Heart right ventricle (tissue), 16 donors: ENCODE results near the gene CANT1. TPM values are rescaled to one million over a fixed set of nuclear protein-coding genes. Genes with fewer than 3 reads are reported as not detected.

ENCODE experiments used
- ATAC-seq, 8 donors: fragments of 200-7000 bp; cut with Tn5 transposase; one replicate each; pipeline ENCODE4 v1.9.1; 2020; ENCODE audit warnings: mild to moderate bottlenecking in 8 of 8, moderate library complexity in 8 of 8, moderate number of reproducible peaks in 1 of 8
- DNase-seq, 2 donors: peaks; one replicate each; pipeline ENCODE4 v3.0.0-alpha.2; 2020
- H3K27ac ChIP-seq, 10 donors: fragments of 200-600 bp; sonication (generic) in 2 of 10; one replicate each; pipeline versions ENCODE4 v1.5.0 to v1.8.0; 2020 to 2022; ENCODE audit warnings: mild to moderate bottlenecking in 3 of 10
- H3K27me3 ChIP-seq, 7 donors: fragments of 200-600 bp; one replicate each; pipeline ENCODE4 v1.8.0; 2021 to 2022; ENCODE audit warnings: mild to moderate bottlenecking in 2 of 7
- H3K36me3 ChIP-seq, 9 donors: fragments of 200-600 bp; sonication (generic) in 1 of 9; one replicate each; pipeline versions ENCODE4 v1.5.0 to v1.8.0; 2020 to 2022; ENCODE audit warnings: mild to moderate bottlenecking in 2 of 9
- H3K4me1 ChIP-seq, 9 donors: fragments of 200-600 bp; sonication (generic) in 1 of 9; one replicate each; pipeline versions ENCODE4 v1.5.0 to v1.8.0; 2020 to 2022; ENCODE audit warnings: mild to moderate bottlenecking in 4 of 9
- H3K4me3 ChIP-seq, 10 donors: fragments of 200-600 bp; sonication (generic) in 2 of 10; one replicate each; pipeline versions ENCODE4 v1.5.0 to v1.8.0; 2020 to 2022; ENCODE audit warnings: mild to moderate bottlenecking in 7 of 10, moderate library complexity in 2 of 10
- H3K9me3 ChIP-seq, 11 donors: fragments of 200-600 bp in 10 of 11; sonication (generic) in 2 of 11; one replicate each; pipeline versions ENCODE4 v1.5.0 to v1.8.0; 2013 to 2022; ENCODE audit warnings: mild to moderate bottlenecking in 2 of 11, control low read depth in 1 of 11, moderate library complexity in 1 of 11
- WGBS, 2 donors: extraction: QIAGEN DNeasy Blood & Tissue Kit; methylation state at CpG; one replicate each; pipeline ENCODE4 v1.1.7; 2013; ENCODE audit warnings: inconsistent platforms in 1 of 2; 5-methylcytosine and 5-hydroxymethylcytosine counted together
- intact Hi-C, 10 donors: fragments of 100-400 bp; cut with DNase I; formaldehyde crosslinking; loops; one replicate each; pipeline versions ENCODE4 v1.11.1 to v1.14.2; 2022
- polyA plus RNA-seq, 2 donors: library from polyadenylated mRNA; stranded (reverse); fragments of 200-250 nt; gene quantifications; one replicate each; pipeline ENCODE4 v1.2.3, GENCODE V29; 2013
- total RNA-seq, 10 donors: library from RNA; stranded (reverse); fragmentation: NEBNext Ultra II Directional in 3 of 10; extraction: Animal tissue kit (Norgen Biotek cat#: 25700) in 3 of 10; gene quantifications; one replicate each; pipeline versions ENCODE4 v1.2.1 to v1.2.4, GENCODE V29; 2021 to 2023
- TF ChIP-seq, protein P1 (sequence below), 9 donors: fragments of 200-600 bp; sonication (generic) in 2 of 9; IDR thresholded peaks; one replicate each; pipeline versions ENCODE4 v1.5.0 to v1.8.0; 2021 to 2022; ENCODE audit warnings: antibody characterized with exemption in 9 of 9, mild to moderate bottlenecking in 5 of 9, moderate library complexity in 1 of 9
- donor health status: Arrhythmogenic right ventricular cardiomyopathy.
- donor health status: ischemic (EF 13 %, LVEDD 7.1; RV severe dilation, severe dysfunction).
- donor health status: healthy with polysubstance abuse.
- donor health status: DM: no; HTN: yes; CAD: no.
- donor health status: DM: no; HTN: no; CAD: no.
- donor health status: ischemic (EF 25% LVEDD 6.9; RV normal size, moderate dysfunction).
- donor health status: ischemic (EF 25% LVEDD 5.7; RV mildly dilated, moderate dysfunction).
- donor health status: healthy.
- donor health status: DM: yes; HTN: yes; CAD: no.
- donor health status: Ischemic cardiomyopathy.
- donor health status: ischemic (EF 35%, LVEDD 5.7; RV mildly dilated, moderate dysfunction).
- donor health status: nonischemic (EF 11% LVEDD 7.7; RV severe dilation, severe dysfunction).
- donor health status: DM: yes; HTN: yes; CAD: no.
- donor health status: PGD.
- donor health status: ischemic (EF 29% LVEDD 5.4; RV normal size, mild dysfunction).
- donor health status: nonischemic (EF 23%, LVEDD 6.1; RV moderate dilation, normal function).

CANT1 gene
- total and polyA plus RNA-seq, 12 donors = 4.1 to 33.4 (median 23.8) TPM

DNA sequence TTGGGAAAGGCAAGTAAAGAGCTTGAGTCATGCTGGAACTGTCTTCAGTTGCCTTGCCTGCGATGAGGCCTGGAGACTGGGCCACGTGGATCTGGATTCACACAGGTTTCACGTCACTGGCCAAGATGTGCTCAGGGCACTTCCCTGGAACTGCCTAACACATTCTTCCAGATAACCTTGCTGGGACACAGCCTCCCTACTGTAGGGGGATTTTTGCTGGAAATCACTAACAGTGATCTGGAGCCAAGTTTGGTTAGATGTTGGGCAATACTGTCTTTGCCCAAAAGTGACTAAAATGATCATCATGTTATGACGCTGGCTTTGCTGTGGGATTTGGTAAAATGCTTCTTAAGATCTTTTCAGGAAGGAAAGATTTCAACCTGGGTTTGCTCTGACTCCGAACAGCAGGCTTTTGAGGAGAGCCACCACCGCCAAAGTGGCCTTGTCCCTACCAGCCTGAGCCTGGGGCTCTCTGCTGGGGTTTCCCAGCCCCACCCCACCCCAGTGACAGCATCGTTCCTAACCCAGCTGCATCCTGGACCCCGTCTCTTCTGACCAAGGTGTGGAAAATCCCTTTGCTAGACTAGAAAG lies 29.1 kb upstream of the CANT1 start:
- no peak for DNase-seq
- WGBS, 2 donors = 61 to 77% methylated on average over 8 of the region's 8 CpGs
- no peak overlapping the region for H3K4me3 ChIP-seq
- H3K27ac ChIP-seq = peak overlapping the region in 5 of 10 donors; percentile 9 to 70 (median 36)
- H3K9me3 ChIP-seq = no peaks in the 10 kb centered on the region
- H3K4me1 ChIP-seq = peaks cover 2 to 67% (median 22%) of the 10 kb centered on the region in 9 donors
- H3K36me3 ChIP-seq = peaks cover 0 to 4% (median 0%) of the 10 kb centered on the region in 9 donors
- ATAC-seq = peak in 4 of 8 donors; percentile 8 to 50 (median 18)
- no peaks in the 10 kb centered on the region for H3K27me3 ChIP-seq
- TF ChIP-seq, protein P1, sequence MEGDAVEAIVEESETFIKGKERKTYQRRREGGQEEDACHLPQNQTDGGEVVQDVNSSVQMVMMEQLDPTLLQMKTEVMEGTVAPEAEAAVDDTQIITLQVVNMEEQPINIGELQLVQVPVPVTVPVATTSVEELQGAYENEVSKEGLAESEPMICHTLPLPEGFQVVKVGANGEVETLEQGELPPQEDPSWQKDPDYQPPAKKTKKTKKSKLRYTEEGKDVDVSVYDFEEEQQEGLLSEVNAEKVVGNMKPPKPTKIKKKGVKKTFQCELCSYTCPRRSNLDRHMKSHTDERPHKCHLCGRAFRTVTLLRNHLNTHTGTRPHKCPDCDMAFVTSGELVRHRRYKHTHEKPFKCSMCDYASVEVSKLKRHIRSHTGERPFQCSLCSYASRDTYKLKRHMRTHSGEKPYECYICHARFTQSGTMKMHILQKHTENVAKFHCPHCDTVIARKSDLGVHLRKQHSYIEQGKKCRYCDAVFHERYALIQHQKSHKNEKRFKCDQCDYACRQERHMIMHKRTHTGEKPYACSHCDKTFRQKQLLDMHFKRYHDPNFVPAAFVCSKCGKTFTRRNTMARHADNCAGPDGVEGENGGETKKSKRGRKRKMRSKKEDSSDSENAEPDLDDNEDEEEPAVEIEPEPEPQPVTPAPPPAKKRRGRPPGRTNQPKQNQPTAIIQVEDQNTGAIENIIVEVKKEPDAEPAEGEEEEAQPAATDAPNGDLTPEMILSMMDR (IDR thresholded peaks at IDR 0.05) = no peak
- intact Hi-C loops = loop anchor here in 1 of 10 donors (10.0 kb wide), 1 partner anchor 46 kb away; no protein-coding TSS in a partner anchor

DNA sequence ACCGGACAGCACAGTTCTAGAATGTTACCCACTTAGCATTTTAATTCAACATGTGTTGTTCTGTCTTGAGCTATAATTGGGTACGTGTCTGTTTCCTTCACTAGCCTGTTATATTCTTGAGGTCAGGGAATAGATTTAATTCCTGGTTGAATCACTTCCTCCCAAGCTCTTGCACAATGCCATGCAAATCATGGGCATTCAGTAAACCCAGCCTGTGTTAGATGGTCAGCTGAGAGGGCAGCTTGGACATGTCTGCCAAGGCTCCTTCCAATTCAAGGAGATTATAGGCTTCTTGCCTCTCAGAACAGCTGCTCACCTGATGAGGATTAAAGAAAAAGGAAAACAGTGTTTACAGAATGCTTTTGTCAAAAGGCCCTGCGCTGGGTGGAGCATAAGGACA lies 27.0 kb upstream of the CANT1 start:
- intact Hi-C loops = loop anchor here in 1 of 10 donors (10.0 kb wide), 1 partner anchor 48 kb away; no protein-coding TSS in a partner anchor
- Histone ChIP-seq H3K4me3 (no peak overlapping the region), H3K27me3 (peaks cover 0 to 5% (median 0%) of the 10 kb centered on the region in 7 donors), H3K27ac (peak overlapping the region in 1 of 10 donors; percentile 70), H3K4me1 (peaks cover 5 to 66% (median 35%) of the 10 kb centered on the region in 9 donors), H3K9me3 (no peaks in the 10 kb centered on the region), H3K36me3 (peaks cover 0 to 4% (median 0%) of the 10 kb centered on the region in 9 donors)
- DNase-seq (no peak), ATAC-seq (peak in 3 of 8 donors; percentile 3 to 39 (median 32))
- TF ChIP-seq, protein P1 (IDR thresholded peaks at IDR 0.05) = no peak
- 68 to 75% methylated on average over 3 of the region's 3 CpGs for WGBS, 2 donors

DNA sequence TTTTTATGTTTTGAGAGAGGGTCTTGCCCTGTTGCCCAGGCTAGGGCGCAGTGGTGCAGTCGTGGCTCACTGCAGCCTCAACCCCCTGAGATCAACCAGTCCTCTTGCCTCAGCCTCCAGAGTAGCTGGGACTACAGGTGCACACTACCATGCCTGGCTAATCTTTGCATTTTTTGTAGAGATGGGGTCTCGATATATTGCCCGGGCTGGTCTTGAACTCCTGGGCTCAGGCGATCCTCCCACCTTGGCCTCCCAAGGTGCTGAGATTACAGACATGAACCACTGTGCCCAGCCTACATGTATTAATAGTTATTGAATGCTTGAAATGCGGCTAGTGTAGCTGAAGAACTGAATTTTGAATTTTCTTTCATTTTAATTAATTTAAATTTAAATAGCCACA lies 26.6 kb upstream of the CANT1 start:
- Histone ChIP-seq H3K27me3 (peaks cover 0 to 5% (median 0%) of the 10 kb centered on the region in 7 donors), H3K27ac (peak overlapping the region in 1 of 10 donors; percentile 70), H3K36me3 (peaks cover 0 to 4% (median 0%) of the 10 kb centered on the region in 9 donors), H3K4me3 (no peak overlapping the region), H3K4me1 (peaks cover 5 to 66% (median 35%) of the 10 kb centered on the region in 9 donors), H3K9me3 (no peaks in the 10 kb centered on the region)
- DNase-seq = no peak
- intact Hi-C loops = loop anchor here in 1 of 10 donors (10.0 kb wide), 1 partner anchor 49 kb away; no protein-coding TSS in a partner anchor
- ATAC-seq = no peak
- TF ChIP-seq, protein P1 (IDR thresholded peaks at IDR 0.05) = no peak
- 96 to 99% methylated on average over 6 of the region's 6 CpGs for WGBS, 2 donors

DNA sequence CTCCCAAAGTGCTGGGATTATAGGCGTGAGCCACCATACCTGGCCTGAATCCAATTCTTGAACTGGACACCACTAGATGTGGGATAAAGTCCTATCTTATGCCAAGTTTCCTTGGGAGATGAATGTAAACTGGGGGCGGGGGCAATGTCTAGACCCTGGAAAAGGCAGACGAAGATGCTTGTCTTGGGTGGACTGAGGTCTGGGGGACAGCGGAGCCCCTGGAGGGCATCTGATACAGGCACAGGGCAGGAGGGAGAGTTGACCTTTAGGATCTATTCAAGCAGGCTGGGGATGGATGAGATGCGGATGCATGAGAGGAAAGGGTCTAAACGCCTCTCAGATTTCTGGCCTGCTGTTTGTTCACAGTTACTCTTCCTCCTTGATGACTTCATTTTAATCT lies 26.1 kb upstream of the CANT1 start:
- H3K36me3 ChIP-seq = peaks cover 0 to 4% (median 0%) of the 10 kb centered on the region in 9 donors
- H3K4me3 ChIP-seq = no peak overlapping the region
- peak overlapping the region in 1 of 10 donors; percentile 70 for H3K27ac ChIP-seq
- ATAC-seq (no peak), DNase-seq (no peak)
- TF ChIP-seq, protein P1 (IDR thresholded peaks at IDR 0.05) = no peak
- peaks cover 0 to 5% (median 0%) of the 10 kb centered on the region in 7 donors for H3K27me3 ChIP-seq
- intact Hi-C loops = loop anchor here in 1 of 10 donors (10.0 kb wide), 1 partner anchor 49 kb away; no protein-coding TSS in a partner anchor
- H3K9me3 ChIP-seq = no peaks in the 10 kb centered on the region
- H3K4me1 ChIP-seq = peaks cover 5 to 66% (median 35%) of the 10 kb centered on the region in 9 donors
- WGBS, 2 donors = 94% methylated on average over 6 of the region's 6 CpGs
